Transverse colon (tissue), 4 donors: ENCODE results near the gene NMD3. TPM values are rescaled to one million over a fixed set of nuclear protein-coding genes. Genes with fewer than 3 reads are reported as not detected.

Experiments used
- DNase-seq: peaks from one replicate; pipeline ENCODE4 v3.0.0-alpha.2; 2019
- H3K27ac ChIP-seq, 4 donors: fragments of 200-600 bp; sonication (generic); 2 replicates each; pipeline ENCODE4 v1.5.1; 2016 to 2018; ENCODE audit warnings: inconsistent platforms in 4 of 4
- H3K27me3 ChIP-seq: fragments of 200-600 bp; sonication (generic); 2 replicates; pipeline ENCODE4 v1.5.1; 2017; ENCODE audit warnings: inconsistent platforms
- H3K36me3 ChIP-seq, 4 donors: fragments of 200-600 bp; sonication (generic); 2 replicates each; pipeline ENCODE4 v1.5.1; 2017 to 2019; ENCODE audit warnings: inconsistent platforms in 4 of 4
- H3K4me1 ChIP-seq, 4 donors: fragments of 200-600 bp; sonication (generic); 2 replicates each; pipeline ENCODE4 v1.5.1; 2017 to 2020; ENCODE audit warnings: inconsistent platforms in 4 of 4
- H3K4me3 ChIP-seq, 4 donors: fragments of 200-600 bp; sonication (generic); 1 replicate in 1 of 4; 2 replicates in 3 of 4; pipeline versions ENCODE4 v1.5.1 to v1.6.1; 2017 to 2019; ENCODE audit warnings: inconsistent platforms in 4 of 4
- H3K9me3 ChIP-seq, 2 donors: fragments of 200-600 bp; sonication (generic); 2 replicates each; pipeline ENCODE4 v1.5.1; 2017 to 2019; ENCODE audit warnings: inconsistent platforms in 2 of 2
- CTCF ChIP-seq, 5 experiments: fragments of 200-600 bp in 3 of 5; fragments of 450-650 bp in 2 of 5; sonication (generic) in 3 of 5; IDR thresholded peaks; 1 replicate in 2 of 5; 2 replicates in 3 of 5; pipeline ENCODE4 v1.5.1; 2016 to 2017; ENCODE audit warnings: antibody characterized with exemption in 5 of 5, inconsistent platforms in 3 of 5, mild to moderate bottlenecking in 2 of 5, moderate library complexity in 1 of 5
- EP300 ChIP-seq: sonication (generic); formaldehyde crosslinking; IDR thresholded peaks from one replicate; pipeline ENCODE4 v1.6.1; 2017; ENCODE audit warnings: antibody characterized with exemption, low read depth
- POLR2A ChIP-seq: fragments of 450-650 bp; IDR thresholded peaks from one replicate; pipeline ENCODE4 v1.6.1; 2016; ENCODE audit warnings: antibody characterized with exemption, mild to moderate bottlenecking, moderate library complexity
- POLR2AphosphoS5 ChIP-seq, 3 donors: sonication (generic); formaldehyde crosslinking; IDR thresholded peaks; one replicate each; pipeline ENCODE4 v1.6.1; 2016; ENCODE audit warnings: antibody characterized with exemption in 3 of 3
- WGBS, 2 donors: methylation state at CpG; one replicate each; pipeline ENCODE4 v1.1.5; 2018; ENCODE audit warnings: low coverage in 1 of 2; 5-methylcytosine and 5-hydroxymethylcytosine counted together
- in situ Hi-C, 4 donors: fragments of 200-750 bp; cut with MboI; loops; one replicate each; pipeline versions ENCODE4 v1.15.0 to v1.15.1; 2017; ENCODE audit warnings: low sequenced_read_pairs in 3 of 4, low pct_ligation_motif_present in 1 of 4, low pct_unique_long_range_greater_than_20kb in 1 of 4
- intact Hi-C: fragments of 100-400 bp; cut with DNase I; formaldehyde crosslinking; loops from one replicate; pipeline ENCODE4 v1.15.1; 2023; ENCODE audit warnings: low total_unique reads
- total RNA-seq, 4 donors: library from RNA; depleted of rRNA; stranded (reverse); fragments of >200 nt; gene quantifications; one replicate each; pipeline ENCODE4 v1.1.0, GENCODE V29; 2016

Gene NMD3
- total RNA-seq, 4 donors from 2014 or later = 7.5 to 37.3 (median 21.8) TPM

DNA sequence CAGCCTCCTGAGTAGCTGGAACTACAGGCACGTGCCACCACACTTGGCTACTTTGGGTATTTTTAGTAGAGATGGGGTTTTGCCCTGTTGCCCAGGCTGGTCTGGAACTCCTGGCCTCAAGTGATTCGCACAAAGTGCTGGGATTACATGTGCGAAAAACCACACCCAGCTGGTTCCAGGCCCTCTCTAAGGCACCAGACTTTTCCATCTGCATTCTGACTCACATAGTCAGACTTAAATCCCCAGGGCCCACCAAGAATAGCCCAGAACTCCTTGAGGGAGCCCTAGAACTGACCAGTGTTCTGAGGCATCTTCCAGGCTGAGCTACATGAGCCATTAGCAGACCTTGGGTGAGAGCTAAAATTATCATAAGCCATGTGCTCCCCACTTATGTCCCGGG lies 68.1 kb downstream of the NMD3 start:
- no peaks in the 10 kb centered on the region for H3K9me3 ChIP-seq
- no peaks in the 10 kb centered on the region for H3K36me3 ChIP-seq
- TF ChIP-seq POLR2A (no peak), CTCF (IDR thresholded peaks at IDR 0.05) (no peak), EP300 (no peak)
- in situ Hi-C loops = no loop called here
- H3K27ac ChIP-seq = no peak overlapping the region
- 90% methylated on average over 4 of the region's 4 CpGs; no CpG with 5 or more reads in 1 of the 2 donors for WGBS, 2 donors
- intact Hi-C loops = no loop called here
- no peaks in the 10 kb centered on the region for H3K27me3 ChIP-seq
- H3K4me1 ChIP-seq = no peaks in the 10 kb centered on the region
- DNase-seq = no peak
- H3K4me3 ChIP-seq = no peak overlapping the region

DNA sequence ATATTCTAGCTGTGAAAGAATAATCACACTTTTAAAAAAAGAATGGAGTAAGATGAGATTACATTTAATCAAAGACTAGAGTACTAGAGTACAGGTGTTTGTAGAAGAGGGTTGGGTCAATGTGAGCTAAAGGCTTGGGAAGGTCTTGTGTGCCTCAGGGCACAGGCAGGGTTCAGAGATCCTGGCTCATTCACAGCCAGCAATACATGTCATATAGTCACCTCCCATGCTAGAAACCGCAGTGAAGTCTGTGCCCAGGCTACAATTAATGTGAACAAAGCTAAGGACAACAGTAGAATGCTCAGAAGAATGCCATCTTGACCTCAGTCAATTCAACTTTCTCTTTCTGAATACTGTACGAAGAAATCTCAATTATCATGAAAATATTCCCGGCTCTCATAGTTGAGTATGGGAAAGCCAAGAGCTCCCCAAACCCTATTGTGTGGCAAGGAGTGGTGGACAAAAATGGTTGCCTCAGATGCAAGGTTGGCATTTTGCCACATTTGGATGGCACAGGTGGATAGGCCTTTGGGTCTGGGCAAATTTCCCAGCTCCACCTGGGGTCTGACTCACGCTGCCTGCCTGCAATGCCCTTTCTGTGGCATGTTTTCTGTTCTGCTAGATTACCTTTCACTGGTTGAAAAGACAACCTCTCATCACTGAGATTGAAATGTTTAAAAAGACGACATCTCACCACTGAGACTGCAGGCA lies 70.2 kb downstream of the NMD3 start:
- Histone ChIP-seq H3K27me3 (no peaks in the 10 kb centered on the region), H3K27ac (no peak overlapping the region), H3K36me3 (no peaks in the 10 kb centered on the region), H3K4me3 (no peak overlapping the region), H3K9me3 (no peaks in the 10 kb centered on the region), H3K4me1 (no peaks in the 10 kb centered on the region)
- WGBS, 2 donors = 86% methylated on average over 4 to 5 of the region's 5 CpGs
- TF ChIP-seq CTCF (IDR thresholded peaks at IDR 0.05) (no peak), EP300 (no peak), POLR2AphosphoS5 (IDR thresholded peaks at IDR 0.05) (no peak), POLR2A (no peak)
- no peak for DNase-seq
- intact Hi-C loops = no loop called here
- in situ Hi-C loops = no loop called here

GRCh38 chr3:161293381-161293780 lies 72.3 kb downstream of the NMD3 start:
- Histone ChIP-seq H3K4me1 (no peaks in the 10 kb centered on the region), H3K36me3 (no peaks in the 10 kb centered on the region), H3K9me3 (no peaks in the 10 kb centered on the region), H3K27ac (no peak overlapping the region), H3K4me3 (no peak overlapping the region), H3K27me3 (no peaks in the 10 kb centered on the region)
- WGBS, 2 donors = 67 to 75% methylated on average over 2 of the region's 2 CpGs
- TF ChIP-seq CTCF (IDR thresholded peaks at IDR 0.05) (no peak), EP300 (no peak), POLR2A (no peak), POLR2AphosphoS5 (IDR thresholded peaks at IDR 0.05) (no peak)
- intact Hi-C loops = no loop called here
- no peak for DNase-seq
- in situ Hi-C loops = no loop called here

DNA sequence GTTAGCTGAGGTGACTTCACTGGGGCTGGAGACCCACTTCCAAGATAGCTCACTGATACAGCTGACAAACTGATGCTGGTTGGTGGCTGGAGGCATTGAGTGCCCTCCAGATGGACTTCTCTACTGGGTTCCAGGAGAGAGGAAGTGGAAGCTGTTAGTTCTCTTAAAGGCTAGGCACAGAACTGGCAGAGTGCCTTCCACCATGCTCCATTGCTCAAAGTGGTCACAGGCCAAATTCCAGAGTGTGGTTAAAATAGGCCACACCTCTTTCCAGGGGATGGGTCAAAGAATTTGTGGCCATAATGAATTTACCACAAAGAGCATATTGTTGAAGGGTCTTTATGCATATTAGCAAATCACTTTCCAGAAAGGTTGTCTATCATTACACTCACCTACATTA lies 74.2 kb downstream of the NMD3 start:
- no peaks in the 10 kb centered on the region for H3K27me3 ChIP-seq
- TF ChIP-seq POLR2A (no peak), CTCF (IDR thresholded peaks at IDR 0.05) (no peak), POLR2AphosphoS5 (IDR thresholded peaks at IDR 0.05) (no peak), EP300 (no peak)
- H3K27ac ChIP-seq = no peak overlapping the region
- intact Hi-C loops = no loop called here
- no peaks in the 10 kb centered on the region for H3K36me3 ChIP-seq
- H3K9me3 ChIP-seq = no peaks in the 10 kb centered on the region
- DNase-seq = no peak
- in situ Hi-C loops = no loop called here
- no peaks in the 10 kb centered on the region for H3K4me1 ChIP-seq
- H3K4me3 ChIP-seq = no peak overlapping the region
